Fibroblast of gingiva (primary cell): ENCODE measurements around the gene SLC23A2.

Experiments
- DNase-seq: peaks from one replicate; pipeline ENCODE4 v3.0.0-alpha.2; 2011; ENCODE audit warnings: low read depth

Gene SLC23A2

DNA sequence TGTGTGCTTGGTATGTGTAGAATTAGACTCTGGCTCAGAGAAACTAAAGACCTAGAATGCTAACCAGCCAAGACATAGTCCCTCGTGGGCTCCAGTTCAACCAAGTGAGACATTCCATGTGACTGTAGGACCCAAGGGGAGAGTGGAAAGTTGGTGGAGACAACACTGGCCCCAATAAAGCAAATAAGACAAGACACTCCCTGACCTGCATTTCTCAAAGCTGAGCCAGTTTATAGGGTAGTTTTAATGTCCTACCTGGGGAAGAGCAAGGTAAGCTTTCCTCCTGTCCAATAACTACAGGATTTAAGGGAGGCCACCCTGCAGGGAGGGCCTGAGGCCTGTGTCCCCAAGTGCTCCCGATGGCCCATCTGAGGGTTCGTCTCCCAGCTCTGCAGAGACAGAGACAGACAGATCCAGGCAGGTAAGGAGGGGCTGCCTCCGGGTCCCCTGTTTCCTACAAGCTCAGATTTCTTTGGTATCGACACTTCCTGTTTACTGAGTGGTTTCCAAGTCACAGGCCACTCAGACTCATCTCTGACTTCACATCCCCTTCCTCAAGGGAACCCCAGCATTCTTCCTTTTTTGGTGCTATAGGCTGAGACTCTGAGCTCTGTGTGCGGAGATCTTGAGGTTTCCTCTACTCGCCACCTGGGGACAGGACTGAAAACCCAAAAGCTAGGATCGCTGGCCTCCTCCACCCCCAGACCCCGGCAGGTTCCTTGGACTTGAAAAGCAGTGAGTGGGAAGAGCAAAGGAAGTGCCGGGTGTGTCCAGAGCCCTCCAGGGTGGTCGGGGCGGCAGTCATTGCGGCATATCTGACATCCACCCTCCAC is 187.2 kb downstream of the SLC23A2 start:
- no peak for DNase-seq

DNA sequence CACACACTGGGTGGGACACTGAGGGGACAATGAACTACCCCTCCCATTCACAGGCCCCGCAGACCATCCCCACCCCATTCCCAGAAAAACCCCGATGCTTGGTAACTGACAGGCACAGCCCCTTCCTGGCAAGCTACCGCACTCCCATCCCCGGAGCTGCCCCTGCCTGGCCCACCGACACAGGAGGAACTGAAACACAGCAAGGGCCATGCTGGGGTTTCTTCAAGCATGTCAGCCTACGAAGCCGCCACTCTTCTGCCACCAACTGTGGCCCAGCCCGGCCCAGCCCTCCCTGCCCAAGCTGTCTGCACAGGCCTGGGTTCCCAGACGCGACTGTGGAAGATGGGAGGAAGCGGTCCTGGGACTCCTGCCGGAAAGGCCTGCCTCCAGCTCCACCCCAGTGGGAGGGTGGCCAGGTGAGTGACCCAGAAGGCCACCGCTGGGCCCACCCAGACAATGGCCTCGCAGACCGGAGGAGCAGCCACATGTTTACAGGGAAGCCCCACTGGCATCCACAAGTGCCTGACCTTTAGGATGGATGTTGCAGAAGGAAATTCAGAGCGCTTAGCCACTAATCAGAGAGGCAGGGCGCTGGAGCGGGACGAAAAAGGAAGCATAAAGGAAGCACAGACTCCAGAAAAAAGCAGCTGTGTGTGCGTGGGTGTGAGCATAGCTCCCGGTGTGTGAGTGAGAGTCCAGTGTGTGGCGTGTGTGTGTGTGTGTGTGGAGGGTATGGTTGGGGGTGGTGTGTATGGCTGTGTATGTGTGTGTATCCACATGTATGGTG is 188.0 kb downstream of the SLC23A2 start:
- DNase-seq: no peak

DNA sequence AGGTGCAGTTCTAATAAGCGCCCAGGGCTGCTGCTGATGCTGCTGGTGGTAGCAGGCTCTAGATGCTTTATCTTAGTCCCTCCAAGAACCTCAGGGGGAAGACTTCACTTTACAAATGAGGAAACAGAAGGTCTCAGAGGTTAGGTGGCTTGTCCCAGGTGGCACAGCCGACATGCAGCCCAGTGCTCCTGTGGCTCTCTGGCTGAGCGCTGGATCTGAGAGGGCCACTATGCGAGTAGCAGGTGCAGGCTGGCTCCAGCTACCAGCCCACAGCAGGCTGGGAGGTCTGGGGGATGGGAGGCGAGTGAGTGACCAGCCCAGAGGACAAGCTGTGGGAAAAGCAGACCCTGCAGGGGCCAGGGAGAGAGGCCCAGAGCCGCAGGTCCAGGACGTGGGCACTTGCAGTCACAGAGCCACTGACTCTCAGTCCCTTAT is 188.7 kb downstream of the SLC23A2 start:
- DNase-seq: no peak

DNA sequence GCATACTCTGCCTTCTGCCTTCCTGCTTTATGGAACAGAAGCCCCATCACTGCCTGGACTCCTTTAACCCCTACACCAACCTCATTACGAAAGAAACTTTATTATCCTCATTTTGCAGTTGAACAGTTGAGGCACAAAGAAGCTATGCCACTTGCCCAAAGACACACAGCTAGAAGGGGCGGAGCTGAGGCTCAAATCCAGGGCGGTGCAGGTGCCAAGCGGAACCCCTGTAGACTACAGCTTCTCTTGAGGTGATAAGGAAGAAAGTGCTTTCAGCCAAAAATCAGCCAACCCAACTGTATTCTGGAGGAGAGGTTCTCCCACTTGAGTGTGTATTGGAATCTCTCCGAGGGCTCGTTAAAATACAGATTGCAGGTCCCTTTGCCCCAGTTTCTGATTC is 189.1 kb downstream of the SLC23A2 start:
- no peak for DNase-seq

DNA sequence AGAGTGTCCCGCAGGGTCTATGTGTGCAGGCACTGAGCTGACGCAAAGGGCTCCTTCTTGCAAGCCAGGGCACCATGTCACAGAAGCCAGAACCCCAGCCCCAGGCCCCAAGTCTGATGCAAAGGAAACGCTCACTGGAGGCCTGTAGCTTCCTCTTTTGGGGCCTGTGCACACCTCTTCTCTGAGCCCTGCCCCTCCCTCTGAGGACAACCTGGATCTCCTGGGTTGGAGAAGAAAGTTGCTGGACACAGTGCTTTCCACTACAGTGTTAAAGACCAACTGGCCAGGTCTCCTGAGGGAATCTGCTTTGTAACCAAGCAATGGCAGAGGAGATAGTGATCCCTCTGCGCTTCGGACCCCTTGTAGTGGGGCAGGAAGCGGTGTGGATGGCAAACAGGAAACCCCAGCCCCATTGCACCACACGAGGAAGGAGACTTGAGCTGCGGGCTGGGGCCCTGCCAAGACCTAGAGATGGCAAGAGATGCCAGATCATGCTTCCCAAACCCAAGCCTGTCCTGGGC is 189.6 kb downstream of the SLC23A2 start:
- no peak for DNase-seq

DNA sequence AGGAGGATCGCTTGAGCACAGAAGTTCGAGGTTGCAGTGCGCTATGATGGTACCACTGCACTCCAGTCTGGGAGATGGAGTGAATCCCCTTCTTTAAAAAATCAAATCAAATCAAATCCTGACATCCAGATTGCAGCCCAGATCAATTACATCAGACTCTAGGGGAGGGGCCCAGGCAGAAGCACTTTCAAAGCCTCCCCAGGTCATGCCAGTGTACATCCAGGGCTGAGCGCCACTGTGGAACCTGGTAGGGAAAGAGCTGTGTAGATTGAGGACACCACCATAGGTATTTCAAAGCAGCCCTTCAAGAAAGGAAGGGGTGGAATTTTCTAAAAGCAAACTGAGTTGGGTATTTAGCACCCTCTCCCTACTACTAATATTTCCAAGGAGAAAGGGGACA is 190.1 kb downstream of the SLC23A2 start:
- no peak for DNase-seq

DNA sequence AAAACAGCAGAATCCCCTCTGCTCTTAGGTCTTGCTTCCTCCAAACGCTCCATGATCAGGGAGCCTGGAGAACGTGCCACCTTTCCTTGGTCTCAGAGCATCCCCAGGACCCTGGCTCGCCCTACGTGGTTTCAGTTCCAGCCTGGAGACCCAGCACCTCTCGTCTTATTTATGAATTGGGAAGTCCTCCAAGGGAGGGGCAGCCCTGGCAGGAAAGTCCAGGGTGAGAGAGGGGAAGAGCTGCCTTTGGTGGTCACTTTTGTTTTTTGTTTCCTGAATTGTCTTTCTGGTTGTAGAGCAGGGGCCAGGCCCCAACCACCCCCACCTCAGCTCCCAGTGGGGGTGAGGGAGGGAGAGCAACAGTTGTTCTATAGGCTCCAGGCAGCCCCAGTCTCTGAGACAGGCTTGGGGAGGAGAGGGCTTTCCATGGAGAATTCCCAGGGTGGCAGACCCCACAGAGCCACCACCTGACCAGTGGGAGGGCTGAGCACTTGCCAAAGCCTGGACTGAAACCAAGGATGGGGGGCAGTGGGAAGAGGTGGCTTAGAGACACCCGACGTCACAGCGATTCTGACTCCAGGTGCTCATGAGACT is 190.8 kb downstream of the SLC23A2 start:
- DNase-seq: no peak

DNA sequence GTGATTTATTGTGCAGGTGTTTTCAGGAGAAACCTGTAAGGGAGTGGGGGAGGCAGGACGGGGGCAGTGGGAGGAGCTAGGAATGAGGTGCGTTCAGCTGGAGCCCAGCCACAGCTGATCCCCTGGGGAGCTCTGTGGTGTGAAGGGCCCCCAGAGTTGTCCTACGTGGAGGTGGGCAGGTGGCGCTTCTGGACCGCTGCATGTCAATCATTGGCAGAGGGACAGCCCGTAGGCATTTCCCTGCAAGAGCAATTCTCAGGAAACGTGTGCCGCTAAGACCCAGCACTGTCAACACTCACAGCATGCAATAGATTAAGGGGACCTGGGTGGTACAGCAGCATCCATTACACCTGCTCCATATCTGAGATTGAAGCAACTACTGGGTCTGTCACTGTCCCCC is 191.6 kb downstream of the SLC23A2 start:
- no peak for DNase-seq

DNA sequence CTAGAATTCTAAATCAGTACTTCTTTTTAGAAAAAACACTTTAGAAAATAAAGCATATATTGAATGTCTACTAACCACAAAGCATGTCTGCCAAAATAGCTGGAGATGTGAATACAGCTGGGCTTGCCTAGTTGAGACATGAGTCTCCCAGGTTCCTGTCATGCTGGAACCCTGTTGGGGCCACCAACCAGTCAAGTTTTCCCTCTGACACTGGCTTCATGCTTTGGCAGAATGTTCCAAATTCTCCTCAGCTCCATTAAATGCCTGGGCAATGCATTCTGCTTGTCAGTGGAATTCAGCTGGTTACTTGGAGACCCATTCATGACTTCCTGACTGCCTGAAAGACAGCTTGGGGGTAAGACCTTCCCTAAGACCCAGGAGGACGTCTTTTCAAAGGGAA is 192.4 kb downstream of the SLC23A2 start:
- no peak for DNase-seq

DNA sequence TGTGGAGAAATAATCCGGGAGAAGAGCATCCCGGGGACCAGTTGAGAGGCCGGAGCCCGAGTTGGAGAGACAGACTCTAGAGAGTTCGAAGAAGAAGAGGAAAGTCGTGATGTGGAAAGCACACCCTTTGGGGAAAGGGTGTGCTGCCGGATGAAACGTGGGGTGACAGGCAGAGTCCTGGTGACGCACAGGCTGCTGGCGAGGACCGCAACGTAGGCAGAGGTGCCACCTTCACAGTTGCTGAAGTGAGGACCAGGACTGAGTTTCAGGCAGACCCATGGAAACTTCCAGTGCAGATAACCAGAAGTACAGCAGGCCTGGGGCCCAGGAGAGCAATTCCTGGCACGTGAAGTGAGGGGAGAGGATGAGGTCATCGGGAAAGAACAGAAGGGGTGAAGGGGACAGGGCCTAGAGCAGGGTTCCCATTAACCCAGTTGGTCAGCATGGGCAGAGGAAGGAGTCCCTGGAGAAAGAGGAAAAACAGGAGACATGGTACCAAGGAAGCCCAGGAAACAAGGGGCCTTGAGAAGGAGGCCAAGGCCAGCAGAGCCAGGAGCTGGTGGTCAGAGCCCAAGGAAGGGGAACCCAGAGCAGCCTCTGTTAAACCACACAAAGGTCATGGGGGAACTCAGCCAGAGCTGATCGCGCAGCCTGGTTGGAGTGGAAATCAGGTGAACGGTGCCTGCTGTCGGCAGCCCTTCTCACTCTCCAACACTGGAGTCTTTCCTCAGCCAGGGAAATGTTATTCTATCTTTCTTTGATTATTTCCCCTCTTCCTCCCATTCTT is 195.5 kb downstream of the SLC23A2 start:
- DNase-seq: no peak

DNA sequence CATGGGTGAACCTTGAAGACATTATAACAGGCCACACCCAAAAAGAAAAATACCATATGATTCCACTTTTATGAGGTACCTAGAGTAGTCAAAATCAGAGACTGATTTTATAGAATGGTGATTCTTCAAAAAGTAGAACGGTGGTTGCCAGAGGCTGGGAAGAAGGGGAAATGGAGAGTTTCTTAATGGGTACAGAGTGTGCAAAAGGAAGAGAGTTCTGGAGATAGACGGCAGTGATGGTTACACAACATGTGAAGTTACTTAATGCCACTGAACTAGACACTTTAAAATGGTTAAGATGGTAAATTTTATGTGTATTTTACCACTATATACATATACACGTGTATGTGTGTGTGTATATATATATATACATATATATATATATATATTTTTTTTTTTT is 198.8 kb downstream of the SLC23A2 start:
- DNase-seq: no peak
